ENCODE data around the gene ZNF670. TPM values are rescaled to one million over a fixed set of nuclear protein-coding genes. Genes with fewer than 3 reads are reported as not detected.

The ZNF670 gene
- total and polyA plus RNA-seq, 9 of the 15 experiments (the other 6 are each of a cell fraction or from before 2014, with no cell fraction given): 7.1 to 23.4 (median 11.8) TPM

DNA sequence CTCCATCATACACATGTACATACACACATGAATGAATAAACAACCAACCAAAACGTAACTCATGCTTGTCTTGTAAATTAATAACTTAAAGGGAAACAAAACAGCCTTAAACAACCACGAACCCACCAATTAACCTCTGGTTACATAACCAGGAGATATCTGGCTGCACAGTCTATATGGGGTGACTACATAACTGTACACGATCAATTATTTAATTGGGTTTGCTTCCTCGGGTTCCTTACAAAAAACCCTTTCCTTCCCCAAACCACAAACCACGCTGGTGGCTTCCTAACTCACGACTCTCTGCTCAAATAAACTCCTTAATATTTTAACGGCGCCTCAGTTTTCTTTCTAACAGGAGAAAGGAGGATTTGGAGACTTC, 744 bp downstream of the ZNF670 start:
- no peaks in the 10 kb centered on the region for H3K9me1 ChIP-seq (ENCODE audit: control insufficient read depth, insufficient read depth, low read length)
- peaks cover 48% of the 10 kb centered on the region for H3K79me2 ChIP-seq (ENCODE audit: control insufficient read depth, insufficient read depth, low read length)
- no TSS peak for BruUV-seq (replicated peaks)
- H3K27ac ChIP-seq (ENCODE audit: extremely low read depth, low read depth, low read length): peak overlapping the region; percentile 85
- peaks cover 8 to 11% of the 10 kb centered on the region in 2 experiments; a peak in 4 of 5 replicates for H3K4me1 ChIP-seq (replicated peaks in 1 of 2; ENCODE audit: control insufficient read depth in 2 of 2, insufficient read depth in 2 of 2, low read length in 2 of 2)
- intact Hi-C loops (cut with micrococcal nuclease): loop anchor here (1.0 to 5.0 kb wide), 3 partner anchors 27 to 171 kb away; partner anchors contain the start of genes ZNF669 and ZNF695
- no peak for FAIRE-seq
- peak in 1 of 4 experiments; percentile 17 for DNase-seq (ENCODE audit: extremely low read depth in 1 of 4, low spot score in 3 of 4)
- peak overlapping the region; percentile 80 for H3K4me3 ChIP-seq
- WGBS (ENCODE audit: insufficient coverage, low coverage, missing lambda C conversion rate): 2% methylated on average over 8 of the region's 8 CpGs
- ATAC-seq: peak; percentile 2; the same call in 2 of the 3 replicates
- peak overlapping the region; percentile 87 for H3K4me2 ChIP-seq (ENCODE audit: insufficient read depth, low read length)
- peak overlapping the region; percentile 97 for H2AFZ ChIP-seq (ENCODE audit: low read depth, low read length)
- ChIA-PET CTCF (ENCODE audit: low intra/inter-chr PET ratio) (no interaction called here), POLR2A (interaction anchor here (0.6 to 1.6 kb wide), 2 partner anchors 255 to 271 kb away, joined by 3 to 5 read pairs; no protein-coding TSS in a partner anchor)
- peak overlapping the region; percentile 93 to 100 for H3K9ac ChIP-seq (ENCODE audit: insufficient read depth in 1 of 2, low read depth in 2 of 2, low read length in 2 of 2)
- H3K36me3 ChIP-seq (ENCODE audit: control insufficient read depth, insufficient read depth, low read length): no peaks in the 10 kb centered on the region; the same call in 2 of the 3 replicates
- no peaks in the 10 kb centered on the region for H3K27me3 ChIP-seq (ENCODE audit: control insufficient read depth in 2 of 2, insufficient read depth in 2 of 2, low read length in 2 of 2)
- no peaks in the 10 kb centered on the region for H4K20me1 ChIP-seq (replicated peaks; ENCODE audit: control insufficient read depth, insufficient read depth, low read length)
- in situ Hi-C loops (cut with MboI): no loop called here
- no peak for TF ChIP-seq PHB2 (IDR thresholded peaks at IDR 0.05; ENCODE audit: low read depth)
- 0 out of 2 replicates have a peak, but pooled peaks have one; percentile 3 for TF ChIP-seq SMARCA4 (IDR thresholded peaks at IDR 0.05)
- TF ChIP-seq, protein P1, sequence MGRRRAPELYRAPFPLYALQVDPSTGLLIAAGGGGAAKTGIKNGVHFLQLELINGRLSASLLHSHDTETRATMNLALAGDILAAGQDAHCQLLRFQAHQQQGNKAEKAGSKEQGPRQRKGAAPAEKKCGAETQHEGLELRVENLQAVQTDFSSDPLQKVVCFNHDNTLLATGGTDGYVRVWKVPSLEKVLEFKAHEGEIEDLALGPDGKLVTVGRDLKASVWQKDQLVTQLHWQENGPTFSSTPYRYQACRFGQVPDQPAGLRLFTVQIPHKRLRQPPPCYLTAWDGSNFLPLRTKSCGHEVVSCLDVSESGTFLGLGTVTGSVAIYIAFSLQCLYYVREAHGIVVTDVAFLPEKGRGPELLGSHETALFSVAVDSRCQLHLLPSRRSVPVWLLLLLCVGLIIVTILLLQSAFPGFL (CRISPR knock-in tag; IDR thresholded peaks at IDR 0.05): 0 out of 2 replicates have a peak, but pooled peaks have one; percentile 4
- no peak for TF ChIP-seq HLTF (IDR thresholded peaks at IDR 0.05)
- peak; percentile 71; the same call in 1 of the 2 replicates for TF ChIP-seq CBFB (CRISPR knock-in tag; IDR thresholded peaks at IDR 0.05)
- TF ChIP-seq, protein P2, sequence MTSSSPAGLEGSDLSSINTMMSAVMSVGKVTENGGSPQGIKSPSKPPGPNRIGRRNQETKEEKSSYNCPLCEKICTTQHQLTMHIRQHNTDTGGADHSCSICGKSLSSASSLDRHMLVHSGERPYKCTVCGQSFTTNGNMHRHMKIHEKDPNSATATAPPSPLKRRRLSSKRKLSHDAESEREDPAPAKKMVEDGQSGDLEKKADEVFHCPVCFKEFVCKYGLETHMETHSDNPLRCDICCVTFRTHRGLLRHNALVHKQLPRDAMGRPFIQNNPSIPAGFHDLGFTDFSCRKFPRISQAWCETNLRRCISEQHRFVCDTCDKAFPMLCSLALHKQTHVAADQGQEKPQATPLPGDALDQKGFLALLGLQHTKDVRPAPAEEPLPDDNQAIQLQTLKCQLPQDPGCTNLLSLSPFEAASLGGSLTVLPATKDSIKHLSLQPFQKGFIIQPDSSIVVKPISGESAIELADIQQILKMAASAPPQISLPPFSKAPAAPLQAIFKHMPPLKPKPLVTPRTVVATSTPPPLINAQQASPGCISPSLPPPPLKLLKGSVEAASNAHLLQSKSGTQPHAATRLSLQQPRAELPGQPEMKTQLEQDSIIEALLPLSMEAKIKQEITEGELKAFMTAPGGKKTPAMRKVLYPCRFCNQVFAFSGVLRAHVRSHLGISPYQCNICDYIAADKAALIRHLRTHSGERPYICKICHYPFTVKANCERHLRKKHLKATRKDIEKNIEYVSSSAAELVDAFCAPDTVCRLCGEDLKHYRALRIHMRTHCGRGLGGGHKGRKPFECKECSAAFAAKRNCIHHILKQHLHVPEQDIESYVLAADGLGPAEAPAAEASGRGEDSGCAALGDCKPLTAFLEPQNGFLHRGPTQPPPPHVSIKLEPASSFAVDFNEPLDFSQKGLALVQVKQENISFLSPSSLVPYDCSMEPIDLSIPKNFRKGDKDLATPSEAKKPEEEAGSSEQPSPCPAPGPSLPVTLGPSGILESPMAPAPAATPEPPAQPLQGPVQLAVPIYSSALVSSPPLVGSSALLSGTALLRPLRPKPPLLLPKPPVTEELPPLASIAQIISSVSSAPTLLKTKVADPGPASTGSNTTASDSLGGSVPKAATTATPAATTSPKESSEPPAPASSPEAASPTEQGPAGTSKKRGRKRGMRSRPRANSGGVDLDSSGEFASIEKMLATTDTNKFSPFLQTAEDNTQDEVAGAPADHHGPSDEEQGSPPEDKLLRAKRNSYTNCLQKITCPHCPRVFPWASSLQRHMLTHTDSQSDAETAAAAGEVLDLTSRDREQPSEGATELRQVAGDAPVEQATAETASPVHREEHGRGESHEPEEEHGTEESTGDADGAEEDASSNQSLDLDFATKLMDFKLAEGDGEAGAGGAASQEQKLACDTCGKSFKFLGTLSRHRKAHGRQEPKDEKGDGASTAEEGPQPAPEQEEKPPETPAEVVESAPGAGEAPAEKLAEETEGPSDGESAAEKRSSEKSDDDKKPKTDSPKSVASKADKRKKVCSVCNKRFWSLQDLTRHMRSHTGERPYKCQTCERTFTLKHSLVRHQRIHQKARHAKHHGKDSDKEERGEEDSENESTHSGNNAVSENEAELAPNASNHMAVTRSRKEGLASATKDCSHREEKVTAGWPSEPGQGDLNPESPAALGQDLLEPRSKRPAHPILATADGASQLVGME (CRISPR knock-in tag; IDR thresholded peaks at IDR 0.05): no peak
- peaks cover 7% of the 10 kb centered on the region; the same call in 1 of the 2 replicates for H3K9me3 ChIP-seq (replicated peaks; ENCODE audit: control insufficient read depth, insufficient read depth, low read depth, low read length)

All from K562 (cell line).